NCI-H345 treated with DMSO at 0.1 percent for 48 hours (cell line): Measurements from ENCODE around the gene KIT.

Experiments used
- DNase-seq: peaks from one replicate; lab custom pipeline; 2025; ENCODE audit not compliant: unreplicated experiment; lab: John Stamatoyannopoulos, UW

Gene KIT

GRCh38 chr4:54700986-54701385 is 43.2 kb downstream of the KIT start:
- DNase-seq: no peak

- no peak for DNase-seq
Observed at GRCh38 chr4:54703182-54703581, 45.4 kb downstream of the KIT start.

- DNase-seq: no peak
Observed at GRCh38 chr4:54707406-54707805, 49.6 kb downstream of the KIT start.

GRCh38 chr4:54708339-54709279 is 50.9 kb downstream of the KIT start:
- no peak for DNase-seq

- DNase-seq: no peak
Observed at GRCh38 chr4:54709400-54709799, 51.6 kb downstream of the KIT start.

- no peak for DNase-seq
Observed at GRCh38 chr4:54712206-54712605, 54.4 kb downstream of the KIT start.

GRCh38 chr4:54714631-54715030 is 56.9 kb downstream of the KIT start:
- no peak for DNase-seq

- no peak for DNase-seq
Observed at GRCh38 chr4:54716478-54717065, 58.8 kb downstream of the KIT start.

- DNase-seq: no peak
Observed at GRCh38 chr4:54717694-54718093, 59.9 kb downstream of the KIT start.

- DNase-seq: no peak
Observed at GRCh38 chr4:54719378-54719777, 61.6 kb downstream of the KIT start.

- no peak for DNase-seq
Observed at GRCh38 chr4:54723220-54723619, 65.5 kb downstream of the KIT start.

GRCh38 chr4:54723820-54724219 is 66.1 kb downstream of the KIT start:
- no peak for DNase-seq

GRCh38 chr4:54726907-54727306 is 69.2 kb downstream of the KIT start:
- no peak for DNase-seq

- no peak for DNase-seq
Observed at GRCh38 chr4:54727346-54727745, 69.6 kb downstream of the KIT start.

- no peak for DNase-seq
Observed at GRCh38 chr4:54728368-54728767, 70.6 kb downstream of the KIT start.

- no peak for DNase-seq
Observed at GRCh38 chr4:54729256-54729655, 71.5 kb downstream of the KIT start.

- DNase-seq: no peak
Observed at GRCh38 chr4:54730581-54730980, 72.8 kb downstream of the KIT start.

- no peak for DNase-seq
Observed at GRCh38 chr4:54731552-54731951, 73.8 kb downstream of the KIT start.

GRCh38 chr4:54731976-54732375 is 74.2 kb downstream of the KIT start:
- DNase-seq: no peak

GRCh38 chr4:54737421-54737820 is 79.7 kb downstream of the KIT start:
- DNase-seq: no peak

- no peak for DNase-seq
Observed at GRCh38 chr4:54741202-54741601, 83.4 kb downstream of the KIT start.

GRCh38 chr4:54742636-54743399 is 85.1 kb downstream of the KIT start:
- DNase-seq: no peak
